Gastrocnemius medialis (tissue), 4 donors: ENCODE results near the gene MAEA. TPM values are rescaled to one million over a fixed set of nuclear protein-coding genes. Genes with fewer than 3 reads are reported as not detected.
"Not testable (repeated sequence)": the region's sequence is repeated elsewhere in the genome, so short reads cannot be mapped to it uniquely, and the experiment has no call there.

Experiments
- ATAC-seq, 2 donors: fragments of 150-250 bp; one replicate each; pipeline ENCODE4 v1.9.1; 2016
- DNase-seq, 2 donors: peaks; one replicate each; pipeline ENCODE4 v3.0.0-alpha.2; 2019
- H3K27ac ChIP-seq, 4 donors: fragments of 200-600 bp; sonication (generic); 1 replicate in 1 of 4; 2 replicates in 3 of 4; pipeline ENCODE4 v1.5.1; 2016 to 2018; ENCODE audit warnings: mild to moderate bottlenecking in 2 of 4, moderate library complexity in 1 of 4
- H3K27me3 ChIP-seq, 3 donors: fragments of 200-600 bp; sonication (generic) in 2 of 3; 1 replicate in 1 of 3; 2 replicates in 2 of 3; pipeline versions ENCODE4 v1.5.1 to v1.6.0; 2016 to 2019; ENCODE audit warnings: mild to moderate bottlenecking in 1 of 3, moderate library complexity in 1 of 3
- H3K36me3 ChIP-seq, 2 donors: fragments of 200-600 bp; sonication (generic) in 1 of 2; one replicate each; pipeline ENCODE4 v1.5.1; 2017 to 2018
- H3K4me1 ChIP-seq, 2 donors: fragments of 200-600 bp; sonication (generic) in 1 of 2; one replicate each; pipeline ENCODE4 v1.5.1; 2016 to 2017; ENCODE audit warnings: mild to moderate bottlenecking in 2 of 2
- H3K4me3 ChIP-seq, 4 donors: fragments of 200-600 bp; sonication (generic) in 3 of 4; 1 replicate in 1 of 4; 2 replicates in 3 of 4; pipeline ENCODE4 v1.5.1; 2016 to 2019; ENCODE audit warnings: mild to moderate bottlenecking in 2 of 4
- H3K9me3 ChIP-seq, 3 donors: fragments of 200-600 bp; sonication (generic) in 2 of 3; 1 replicate in 1 of 3; 2 replicates in 2 of 3; pipeline ENCODE4 v1.5.1; 2016 to 2019
- POLR2A ChIP-seq, 2 donors: fragments of 450-650 bp; IDR thresholded peaks; one replicate each; pipeline ENCODE4 v1.6.1; 2017; ENCODE audit warnings: antibody characterized with exemption in 2 of 2, mild to moderate bottlenecking in 2 of 2, moderate library complexity in 2 of 2
- in situ Hi-C, 4 donors: fragments of 200-750 bp; cut with MboI; loops; one replicate each; pipeline versions ENCODE4 v1.15.0 to v1.8.0; 2017; ENCODE audit warnings: low sequenced_read_pairs in 4 of 4
- intact Hi-C: fragments of 100-400 bp; cut with DNase I; formaldehyde crosslinking; loops from one replicate; pipeline ENCODE4 v1.15.1; 2023; ENCODE audit warnings: low total_unique reads
- total RNA-seq, 4 donors: library from RNA; depleted of rRNA; stranded (reverse); fragments of >200 nt; gene quantifications; one replicate each; pipeline versions ENCODE4 v1.1.0 to v1.2.3, GENCODE V29; 2016
- TF ChIP-seq, protein P1 (sequence below), 5 experiments: fragments of 450-650 bp in 3 of 5; fragments of 200-600 bp in 2 of 5; sonication (generic) in 2 of 5; IDR thresholded peaks in 4 of 5; conservative IDR thresholded peaks in 1 of 5; 1 replicate in 4 of 5; 2 replicates in 1 of 5; pipeline ENCODE4 v1.5.1; 2016 to 2019; ENCODE audit warnings: antibody characterized with exemption in 5 of 5, mild to moderate bottlenecking in 3 of 5, moderate library complexity in 3 of 5

The MAEA gene
- total RNA-seq, 4 donors from 2014 or later, result 30.0 to 42.7 (median 34.3) TPM

DNA sequence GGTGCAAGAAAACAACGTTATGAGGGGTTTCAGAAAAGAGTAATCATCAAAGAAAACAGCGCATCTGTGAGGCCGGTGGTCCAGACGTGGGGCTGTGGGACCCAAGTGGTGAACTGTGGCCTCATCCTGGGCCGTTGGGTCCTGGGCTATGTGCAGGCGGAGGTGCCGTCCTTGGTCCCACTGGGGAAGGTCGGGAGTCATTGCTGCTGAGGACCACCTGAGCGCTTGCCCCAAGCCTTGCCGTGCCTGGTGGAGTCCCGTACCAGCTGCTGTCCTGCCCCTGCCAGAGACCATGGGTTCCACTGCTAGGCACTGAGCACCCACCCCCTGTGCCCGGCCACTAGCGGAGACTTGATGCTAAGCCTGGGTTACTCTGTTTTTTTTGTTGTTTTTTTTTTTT lies 31.8 kb downstream of the MAEA start:
- DNase-seq (no peak), ATAC-seq (no peak)
- H3K36me3 ChIP-seq, result peaks cover 0 to 24% of the 10 kb centered on the region in 2 donors
- no peak overlapping the region for H3K27ac ChIP-seq
- in situ Hi-C loops (no loop called here), intact Hi-C loops (no loop called here)
- H3K4me1 ChIP-seq, result peaks cover 6% of the 10 kb centered on the region in 2 donors
- H3K4me3 ChIP-seq, result no peak overlapping the region
- H3K27me3 ChIP-seq, result no peaks in the 10 kb centered on the region
- H3K9me3 ChIP-seq, result no peaks in the 10 kb centered on the region
- no peak for TF ChIP-seq POLR2A (IDR thresholded peaks at IDR 0.05)
- TF ChIP-seq, protein P1, sequence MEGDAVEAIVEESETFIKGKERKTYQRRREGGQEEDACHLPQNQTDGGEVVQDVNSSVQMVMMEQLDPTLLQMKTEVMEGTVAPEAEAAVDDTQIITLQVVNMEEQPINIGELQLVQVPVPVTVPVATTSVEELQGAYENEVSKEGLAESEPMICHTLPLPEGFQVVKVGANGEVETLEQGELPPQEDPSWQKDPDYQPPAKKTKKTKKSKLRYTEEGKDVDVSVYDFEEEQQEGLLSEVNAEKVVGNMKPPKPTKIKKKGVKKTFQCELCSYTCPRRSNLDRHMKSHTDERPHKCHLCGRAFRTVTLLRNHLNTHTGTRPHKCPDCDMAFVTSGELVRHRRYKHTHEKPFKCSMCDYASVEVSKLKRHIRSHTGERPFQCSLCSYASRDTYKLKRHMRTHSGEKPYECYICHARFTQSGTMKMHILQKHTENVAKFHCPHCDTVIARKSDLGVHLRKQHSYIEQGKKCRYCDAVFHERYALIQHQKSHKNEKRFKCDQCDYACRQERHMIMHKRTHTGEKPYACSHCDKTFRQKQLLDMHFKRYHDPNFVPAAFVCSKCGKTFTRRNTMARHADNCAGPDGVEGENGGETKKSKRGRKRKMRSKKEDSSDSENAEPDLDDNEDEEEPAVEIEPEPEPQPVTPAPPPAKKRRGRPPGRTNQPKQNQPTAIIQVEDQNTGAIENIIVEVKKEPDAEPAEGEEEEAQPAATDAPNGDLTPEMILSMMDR (IDR thresholded peaks at IDR 0.05 in 4 of 5, conservative IDR thresholded peaks at IDR 0.05 in 1 of 5), result no peak

DNA sequence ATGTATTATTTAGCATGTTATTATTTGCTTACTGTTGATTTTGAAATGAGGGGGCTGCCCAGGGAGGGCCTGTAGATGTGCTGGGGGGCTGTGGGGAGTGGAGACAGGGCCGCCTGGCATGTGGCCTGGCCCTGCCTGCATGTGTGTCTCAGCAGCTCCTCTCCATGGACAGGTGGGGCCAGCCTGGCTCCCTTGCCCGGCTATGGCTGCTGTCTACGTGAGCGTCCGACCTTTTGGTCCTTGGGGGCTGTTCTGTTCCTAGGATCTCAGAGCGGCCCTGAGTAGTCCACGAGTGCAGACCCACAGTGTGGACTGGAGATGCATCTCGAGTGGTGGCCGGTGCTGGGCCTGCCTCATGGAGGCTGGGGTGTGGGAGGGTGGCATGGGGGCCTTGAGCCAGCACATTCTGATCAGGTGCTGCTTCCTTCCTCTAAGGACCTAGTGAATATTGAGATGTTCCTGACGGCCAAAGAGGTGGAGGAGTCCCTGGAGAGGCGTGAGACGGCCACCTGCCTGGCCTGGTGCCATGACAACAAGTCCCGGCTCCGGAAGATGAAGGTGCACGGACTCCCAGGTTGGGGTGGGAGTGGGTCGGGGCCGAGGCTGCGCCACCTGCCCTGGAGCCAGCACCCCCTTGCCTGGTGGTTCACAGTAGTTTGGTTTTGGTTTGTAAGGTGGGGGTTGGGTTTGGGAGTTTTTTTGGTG lies 32.4 kb downstream of the MAEA start:
- peaks cover 0 to 21% of the 10 kb centered on the region in 2 donors for H3K36me3 ChIP-seq
- intact Hi-C loops, result no loop called here
- no peak for DNase-seq
- ATAC-seq, result no peak
- H3K27me3 ChIP-seq, result no peaks in the 10 kb centered on the region
- no peak overlapping the region for H3K4me3 ChIP-seq
- H3K27ac ChIP-seq, result no peak overlapping the region
- in situ Hi-C loops, result no loop called here
- H3K9me3 ChIP-seq, result no peaks in the 10 kb centered on the region
- no peak for TF ChIP-seq POLR2A (IDR thresholded peaks at IDR 0.05)
- TF ChIP-seq, protein P1 (IDR thresholded peaks at IDR 0.05 in 4 of 5, conservative IDR thresholded peaks at IDR 0.05 in 1 of 5), result no peak
- peaks cover 6% of the 10 kb centered on the region in 2 donors for H3K4me1 ChIP-seq

DNA sequence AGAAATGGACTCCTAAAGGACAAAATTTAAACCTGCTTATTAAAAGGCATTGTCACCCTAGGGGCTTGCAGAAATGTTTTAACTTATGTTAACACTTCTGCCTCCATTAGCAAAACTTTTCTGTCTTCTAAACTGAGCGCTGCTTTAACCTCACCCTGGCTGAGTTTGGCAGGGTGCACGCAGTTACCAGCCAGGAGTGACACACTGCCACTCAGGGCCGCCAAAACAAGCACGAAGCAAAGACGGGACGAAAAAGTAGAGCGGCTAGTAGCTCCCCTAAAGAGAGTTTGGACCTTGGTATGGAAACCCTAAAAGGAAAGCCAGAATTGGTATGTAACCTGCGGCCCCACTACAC lies 33.6 kb downstream of the MAEA start:
- DNase-seq, result no peak
- intact Hi-C loops (no loop called here), in situ Hi-C loops (no loop called here)
- TF ChIP-seq POLR2A (IDR thresholded peaks at IDR 0.05), result no peak
- TF ChIP-seq, protein P1 (IDR thresholded peaks at IDR 0.05 in 4 of 5, conservative IDR thresholded peaks at IDR 0.05 in 1 of 5), result no peak
- Histone ChIP-seq H3K27me3 (no peaks in the 10 kb centered on the region), H3K4me3 (no peak overlapping the region), H3K4me1 (peaks cover 6% of the 10 kb centered on the region in 2 donors), H3K27ac (peak overlapping the region in 2 of 4 donors; percentile 0 to 53), H3K9me3 (no peaks in the 10 kb centered on the region), H3K36me3 (peaks cover 0 to 20% of the 10 kb centered on the region in 2 donors)
- peak in 1 of 2 donors; percentile 70 for ATAC-seq

DNA sequence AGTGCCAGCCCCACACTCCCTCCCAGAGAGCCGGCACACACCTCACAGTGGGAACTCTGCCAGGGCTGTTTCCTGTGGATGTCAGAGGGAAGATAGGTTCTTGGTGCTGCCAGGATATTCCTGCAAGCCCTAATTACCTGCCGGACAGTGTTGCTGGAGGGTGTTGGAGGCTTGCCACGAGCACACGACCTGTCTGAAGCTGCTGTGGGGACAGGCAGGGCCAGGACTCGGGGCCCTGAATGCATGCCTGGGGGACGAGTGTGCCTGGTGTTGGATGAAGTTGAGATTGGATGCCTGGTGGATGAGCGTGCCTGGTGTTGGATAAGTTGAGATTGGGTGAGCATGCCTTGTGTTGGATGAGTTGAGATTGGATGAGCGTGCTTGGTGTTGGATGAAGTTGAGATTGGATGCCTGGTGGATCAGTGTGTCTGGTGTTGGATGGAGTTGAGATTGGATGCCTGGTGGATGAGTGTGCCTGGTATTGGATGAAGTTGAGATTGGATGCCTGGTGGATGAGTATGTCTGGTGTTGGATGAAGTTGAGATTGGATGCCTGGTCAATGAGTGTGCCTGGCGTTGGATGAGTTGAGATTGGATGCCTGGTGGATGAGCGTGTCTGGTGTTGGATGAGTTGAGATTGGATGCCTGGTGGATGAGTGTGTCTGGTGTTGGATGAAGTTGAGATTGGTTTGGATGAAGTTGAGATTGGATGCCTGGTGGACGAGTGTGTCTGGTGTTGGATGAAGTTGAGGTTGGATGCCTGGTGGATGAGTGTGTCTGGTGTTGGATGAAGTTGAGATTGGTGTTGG lies 34.1 kb downstream of the MAEA start:
- Histone ChIP-seq H3K27ac (peak overlapping the region in 2 of 4 donors; percentile 0 to 53), H3K4me3 (no peak overlapping the region), H3K36me3 (peaks cover 0 to 25% of the 10 kb centered on the region in 2 donors), H3K27me3 (no peaks in the 10 kb centered on the region), H3K4me1 (peaks cover 5 to 6% of the 10 kb centered on the region in 2 donors), H3K9me3 (no peaks in the 10 kb centered on the region)
- ATAC-seq (no peak), DNase-seq (no peak)
- intact Hi-C loops (no loop called here), in situ Hi-C loops (no loop called here)
- TF ChIP-seq, protein P1 (IDR thresholded peaks at IDR 0.05 in 4 of 5, conservative IDR thresholded peaks at IDR 0.05 in 1 of 5), result no peak
- TF ChIP-seq POLR2A (IDR thresholded peaks at IDR 0.05), result no peak

DNA sequence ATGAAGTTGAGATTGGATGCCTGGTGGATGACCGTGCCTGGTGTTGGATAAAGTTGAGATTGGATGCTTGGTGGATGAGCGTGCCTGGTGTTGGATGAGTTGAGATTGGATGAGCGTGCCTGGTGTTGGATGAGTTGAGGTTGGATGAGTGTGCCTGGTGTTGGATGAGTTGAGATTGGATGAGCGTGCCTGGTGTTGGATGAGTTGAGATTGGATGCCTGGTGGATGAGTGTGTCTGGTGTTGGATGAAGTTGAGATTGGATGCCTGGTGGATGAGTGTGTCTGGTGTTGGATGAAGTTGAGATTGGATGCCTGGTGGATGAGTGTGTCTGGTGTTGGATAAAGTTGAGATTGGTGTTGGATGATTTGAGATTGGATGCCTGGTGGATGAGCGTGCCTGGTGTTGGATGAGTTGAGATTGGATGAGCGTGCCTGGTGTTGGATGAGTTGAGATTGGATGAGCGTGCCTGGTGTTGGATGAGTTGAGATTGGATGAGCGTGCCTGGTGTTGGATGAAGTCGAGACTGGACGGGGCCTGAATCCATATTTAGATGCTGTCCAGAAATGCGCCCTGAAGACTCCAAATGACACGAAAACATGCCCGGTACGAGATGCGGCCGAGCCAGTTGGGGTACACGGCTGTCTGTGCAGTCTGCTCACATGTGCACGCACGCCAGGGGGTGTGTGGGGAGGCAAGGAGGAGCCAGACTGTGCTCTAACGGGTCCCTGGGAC lies 34.9 kb downstream of the MAEA start:
- ATAC-seq, DNase-seq, H3K4me3 ChIP-seq, H3K27ac ChIP-seq, in situ Hi-C loops, H3K4me1 ChIP-seq, intact Hi-C loops, H3K9me3 ChIP-seq, H3K27me3 ChIP-seq: not testable (repeated sequence)
- peaks cover 0 to 27% of the 10 kb centered on the region in 2 donors for H3K36me3 ChIP-seq
